Neural cell (in vitro differentiated cells): ENCODE data around the gene CDH4. TPM values are rescaled to one million over a fixed set of nuclear protein-coding genes. Genes with fewer than 3 reads are reported as not detected.

Source experiments
- H2AFZ ChIP-seq: fragments of 200-600, 300-800 bp; sonication (generic), shearing (Covaris generic); 2 replicates; pipeline ENCODE4 v1.6.0; 2014; ENCODE audit warnings: low read depth, mild to moderate bottlenecking, antibody characterized with exemption, low read length, moderate library complexity
- H3F3A ChIP-seq: fragments of 200-600 bp; shearing (Covaris generic); 2 replicates; pipeline ENCODE4 v1.6.1; 2016; ENCODE audit warnings: mild to moderate bottlenecking, moderate library complexity, mixed read lengths, antibody characterized with exemption, low read length; ENCODE audit not compliant: insufficient read depth, poor library complexity, severe bottlenecking
- H3K27ac ChIP-seq: fragments of 200-600, 300-800 bp; sonication (generic), shearing (Covaris generic); 2 replicates; pipeline ENCODE4 v1.5.1; 2014; ENCODE audit warnings: mild to moderate bottlenecking, low read length, moderate library complexity
- H3K27me3 ChIP-seq: fragments of 300-800, 200-600 bp; sonication (generic), shearing (Covaris generic); 2 replicates; pipeline ENCODE4 v1.6.0; 2014; ENCODE audit warnings: mild to moderate bottlenecking, low read depth, low read length, moderate library complexity; ENCODE audit not compliant: insufficient read depth
- H3K36me3 ChIP-seq: fragments of 300-800, 200-600 bp; sonication (generic), shearing (Covaris generic); 2 replicates; pipeline ENCODE4 v1.5.1; 2014; ENCODE audit warnings: mild to moderate bottlenecking, antibody characterized with exemption, low read length, moderate library complexity; ENCODE audit not compliant: insufficient read depth
- H3K4me2 ChIP-seq: fragments of 300-800, 200-600 bp; sonication (generic), shearing (Covaris generic); 2 replicates; pipeline ENCODE4 v1.6.0; 2014; ENCODE audit warnings: mild to moderate bottlenecking, low read length
- H3K4me3 ChIP-seq: fragments of 300-800, 200-600 bp; sonication (generic), shearing (Covaris generic); 2 replicates; pipeline ENCODE4 v1.5.1; 2014; ENCODE audit warnings: mild to moderate bottlenecking, low read length, moderate library complexity
- H3K79me2 ChIP-seq: fragments of 200-600 bp; shearing (Covaris generic); replicated peaks from 2 replicates; pipeline ENCODE4 v1.6.0; 2014; ENCODE audit warnings: mild to moderate bottlenecking, low read length, moderate library complexity; ENCODE audit not compliant: insufficient read depth
- H3K9ac ChIP-seq: fragments of 300-800, 200-600 bp; sonication (generic), shearing (Covaris generic); 2 replicates; pipeline ENCODE4 v1.6.1; 2016; ENCODE audit warnings: mild to moderate bottlenecking, low read length, mixed read lengths
- H3K9me2 ChIP-seq: fragments of 200-600 bp; shearing (Covaris generic); 2 replicates; pipeline ENCODE4 v1.6.1; 2016; ENCODE audit warnings: mild to moderate bottlenecking, low read length, mixed read lengths; ENCODE audit not compliant: insufficient read depth
- H3K9me3 ChIP-seq: fragments of 200-600, 300-800 bp; sonication (generic), shearing (Covaris generic); 2 replicates; pipeline ENCODE4 v1.6.1; 2016; ENCODE audit warnings: mild to moderate bottlenecking, mixed run types, low read length, moderate library complexity, mixed read lengths
- H4K20me1 ChIP-seq: fragments of 200-600 bp; shearing (Covaris generic); 2 replicates; pipeline ENCODE4 v1.6.1; 2016; ENCODE audit warnings: mild to moderate bottlenecking, mixed run types; ENCODE audit not compliant: insufficient read depth
- CTCF ChIP-seq: fragments of 450-650 bp; IDR thresholded peaks from 2 replicates; pipeline ENCODE4 v1.5.1; 2014; ENCODE audit warnings: antibody characterized with exemption, mild to moderate bottlenecking, moderate library complexity; ENCODE audit not compliant: poor library complexity, severe bottlenecking
- EP300 ChIP-seq: fragments of 450-650 bp; conservative IDR thresholded peaks from 2 replicates; pipeline ENCODE4 v1.6.1; 2014; ENCODE audit warnings: antibody characterized with exemption, mild to moderate bottlenecking, moderate library complexity; ENCODE audit not compliant: poor library complexity, severe bottlenecking
- EZH2 ChIP-seq: fragments of 200-600, 300-800 bp; shearing (Covaris generic), sonication (generic); IDR thresholded peaks from 2 replicates; pipeline ENCODE4 v1.6.1; 2014; ENCODE audit warnings: antibody characterized with exemption, low read length, borderline replicate concordance, mild to moderate bottlenecking; ENCODE audit not compliant: insufficient read depth, poor library complexity, severe bottlenecking
- MXI1 ChIP-seq: fragments of 450-650 bp; conservative IDR thresholded peaks from 2 replicates; pipeline ENCODE4 v1.6.1; 2014; ENCODE audit warnings: antibody characterized with exemption, mild to moderate bottlenecking; ENCODE audit not compliant: poor library complexity, severe bottlenecking
- POLR2AphosphoS5 ChIP-seq: IDR thresholded peaks from 2 replicates; pipeline ENCODE4 v1.6.1; 2012
- RAD21 ChIP-seq: fragments of 450-650 bp; conservative IDR thresholded peaks from 2 replicates; pipeline ENCODE4 v1.6.1; 2014; ENCODE audit warnings: antibody characterized with exemption, mild to moderate bottlenecking, moderate library complexity
- REST ChIP-seq: IDR thresholded peaks from 2 replicates; pipeline ENCODE4 v1.6.1; 2012; ENCODE audit warnings: borderline replicate concordance
- SMC3 ChIP-seq: fragments of 450-650 bp; conservative IDR thresholded peaks from 2 replicates; pipeline ENCODE4 v1.6.1; 2014; ENCODE audit warnings: antibody characterized with exemption, mild to moderate bottlenecking, moderate library complexity; ENCODE audit not compliant: poor library complexity
- TAF1 ChIP-seq: IDR thresholded peaks from 2 replicates; pipeline ENCODE4 v1.6.1; 2012; ENCODE audit warnings: low read depth
- polyA plus RNA-seq: library from polyadenylated mRNA; depleted of rRNA; stranded (reverse); fragments of >200 nt; gene quantifications from 2 replicates; pipeline ENCODE4 v1.2.3, GENCODE V29; 2014

Gene CDH4
- polyA plus RNA-seq, 1 donor from 2014 or later, result 24.6 TPM

GRCh38 chr20:61558726-61559125, 306.7 kb downstream of the CDH4 start:
- TF ChIP-seq MXI1 (no peak), TAF1 (no peak), REST (no peak), POLR2AphosphoS5 (peak; percentile 28)
- Histone ChIP-seq H3F3A (no peaks in the 10 kb centered on the region), H3K27ac (no peak overlapping the region), H3K9me3 (no peaks in the 10 kb centered on the region), H3K9ac (no peak overlapping the region), H3K36me3 (no peaks in the 10 kb centered on the region), H2AFZ (no peak overlapping the region), H4K20me1 (no peaks in the 10 kb centered on the region), H3K27me3 (no peaks in the 10 kb centered on the region), H3K4me3 (no peak overlapping the region), H3K9me2 (no peaks in the 10 kb centered on the region), H3K79me2 (no peaks in the 10 kb centered on the region), H3K4me2 (no peak overlapping the region)

GRCh38 chr20:61559706-61560315, 307.8 kb downstream of the CDH4 start:
- Histone ChIP-seq H4K20me1 (no peaks in the 10 kb centered on the region), H2AFZ (no peak overlapping the region)

More at GRCh38 chr20:61559706-61560315, 307.8 kb downstream of the CDH4 start:
- H3F3A ChIP-seq, result no peaks in the 10 kb centered on the region
- TF ChIP-seq EP300, result no peak
- TF ChIP-seq MXI1, result no peak
- TF ChIP-seq POLR2AphosphoS5, result no peak
- no peak for TF ChIP-seq SMC3
- TF ChIP-seq REST, result no peak
- no peak for TF ChIP-seq CTCF
- TF ChIP-seq RAD21, result no peak
- TF ChIP-seq TAF1, result no peak
- TF ChIP-seq EZH2, result no peak
- no peaks in the 10 kb centered on the region for H3K9me2 ChIP-seq
- no peaks in the 10 kb centered on the region for H3K36me3 ChIP-seq
- H3K4me2 ChIP-seq, result no peak overlapping the region
- H3K9ac ChIP-seq, result no peak overlapping the region
- no peak overlapping the region for H3K27ac ChIP-seq
- no peaks in the 10 kb centered on the region for H3K27me3 ChIP-seq
- no peak overlapping the region for H3K4me3 ChIP-seq
- no peaks in the 10 kb centered on the region for H3K79me2 ChIP-seq
- H3K9me3 ChIP-seq, result no peaks in the 10 kb centered on the region
